Measurements from ENCODE around the gene MAK. TPM values are rescaled to one million over a fixed set of nuclear protein-coding genes. Genes with fewer than 3 reads are reported as not detected.

The MAK gene
- total and polyA plus RNA-seq, 2 experiments from 2014 or later: 0.35 to 1.6 TPM

- H3K27ac ChIP-seq (ENCODE audit: low read depth): no peak overlapping the region
- H3K27me3 ChIP-seq (ENCODE audit: insufficient read depth): peaks cover 19% of the 10 kb centered on the region
- Mint-ChIP-seq H3K9me3 (peaks cover 15% of the 10 kb centered on the region; the same call in 2 of the 3 replicates), H3K4me1 (peaks cover 10% of the 10 kb centered on the region), H3K36me3 (ENCODE audit: low read depth) (peaks cover 4% of the 10 kb centered on the region; the same call in 1 of the 3 replicates), H3K27me3 (ENCODE audit: insufficient read depth, low read depth, poor library complexity) (peaks cover 9% of the 10 kb centered on the region), H3K4me3 (no peak overlapping the region), H3K27ac (no peak overlapping the region)
- no peak overlapping the region for H2AFZ ChIP-seq
- H4K20me1 ChIP-seq (replicated peaks; ENCODE audit: insufficient read depth): no peaks in the 10 kb centered on the region
- H3K4me3 ChIP-seq: no peak overlapping the region
- TF ChIP-seq REST (IDR thresholded peaks at IDR 0.05; ENCODE audit: unreplicated experiment) (no peak), ZNF114 (CRISPR knock-in tag; IDR thresholded peaks at IDR 0.05) (no peak), ETS1 (IDR thresholded peaks at IDR 0.05) (no peak), CREB1 (CRISPR knock-in tag; IDR thresholded peaks at IDR 0.05; ENCODE audit: low read depth) (no peak), EZH2 (IDR thresholded peaks at IDR 0.05; ENCODE audit: low read depth, unreplicated experiment) (no peak), NANOG (IDR thresholded peaks at IDR 0.05; ENCODE audit: borderline replicate concordance) (no peak), ZNF331 (CRISPR knock-in tag; IDR thresholded peaks at IDR 0.05; ENCODE audit: low read depth) (no peak), EZH2phosphoT487 (IDR thresholded peaks at IDR 0.05; ENCODE audit: unreplicated experiment) (no peak), STAT1 (IDR thresholded peaks at IDR 0.05; ENCODE audit: unreplicated experiment) (no peak), POLR2AphosphoS5 (IDR thresholded peaks at IDR 0.05; ENCODE audit: low read depth) (no peak), ZNF462 (CRISPR knock-in tag; IDR thresholded peaks at IDR 0.05) (no peak), CTCF (conservative IDR thresholded peaks at IDR 0.05; ENCODE audit: low read depth in 2 of 2) (no peak), JUNB (IDR thresholded peaks at IDR 0.05; ENCODE audit: unreplicated experiment) (no peak)
- peaks cover 12% of the 10 kb centered on the region for H3K4me1 ChIP-seq (ENCODE audit: insufficient read depth)
- H3K4me2 ChIP-seq: no peak overlapping the region
- ATAC-seq (no peak), DNase-seq (ENCODE audit: low spot score) (no peak)
- H3K79me2 ChIP-seq (replicated peaks; ENCODE audit: insufficient read depth): no peaks in the 10 kb centered on the region
- no peaks in the 10 kb centered on the region for H3K36me3 ChIP-seq (ENCODE audit: insufficient read depth)
- no peaks in the 10 kb centered on the region for H3K9me2 ChIP-seq (ENCODE audit: insufficient read depth)
- H3F3A ChIP-seq (replicated peaks; ENCODE audit: low read depth): no peaks in the 10 kb centered on the region
These were observed 3.5 kb downstream of the MAK start for GRCh38 chr6:10834823-10835222.
